Activated CD8-positive, alpha-beta memory T cell treated with anti-CD3 and anti-CD28 coated beads for 24 hours (primary cell): ENCODE data around the gene TJP3.

Experiments
- DNase-seq: peaks from one replicate; pipeline ENCODE4 v3.0.0-alpha.2; 2020

Gene TJP3

GRCh38 chr19:3716147-3716668 lies 8.0 kb downstream of the TJP3 start:
- no peak for DNase-seq

DNA sequence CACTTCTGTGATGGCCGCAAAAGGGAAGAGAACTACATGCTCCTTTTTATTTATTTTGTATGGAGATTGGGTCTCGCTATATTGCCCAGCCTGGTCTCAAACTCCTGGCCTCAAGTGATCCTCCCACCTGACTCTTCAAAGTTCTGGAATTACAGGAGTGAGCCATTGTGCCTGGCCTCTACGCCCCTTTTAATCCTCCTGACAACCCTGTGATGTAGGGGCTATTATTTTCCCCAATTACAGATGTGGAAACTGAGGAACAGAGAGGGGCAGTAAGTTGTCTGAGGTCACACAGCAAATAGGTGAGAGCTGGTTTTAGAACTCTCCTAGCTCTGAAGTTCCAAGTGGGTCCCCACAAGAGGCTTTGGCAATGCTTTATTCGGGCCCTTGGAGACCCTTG lies 11.7 kb downstream of the TJP3 start:
- DNase-seq: no peak

DNA sequence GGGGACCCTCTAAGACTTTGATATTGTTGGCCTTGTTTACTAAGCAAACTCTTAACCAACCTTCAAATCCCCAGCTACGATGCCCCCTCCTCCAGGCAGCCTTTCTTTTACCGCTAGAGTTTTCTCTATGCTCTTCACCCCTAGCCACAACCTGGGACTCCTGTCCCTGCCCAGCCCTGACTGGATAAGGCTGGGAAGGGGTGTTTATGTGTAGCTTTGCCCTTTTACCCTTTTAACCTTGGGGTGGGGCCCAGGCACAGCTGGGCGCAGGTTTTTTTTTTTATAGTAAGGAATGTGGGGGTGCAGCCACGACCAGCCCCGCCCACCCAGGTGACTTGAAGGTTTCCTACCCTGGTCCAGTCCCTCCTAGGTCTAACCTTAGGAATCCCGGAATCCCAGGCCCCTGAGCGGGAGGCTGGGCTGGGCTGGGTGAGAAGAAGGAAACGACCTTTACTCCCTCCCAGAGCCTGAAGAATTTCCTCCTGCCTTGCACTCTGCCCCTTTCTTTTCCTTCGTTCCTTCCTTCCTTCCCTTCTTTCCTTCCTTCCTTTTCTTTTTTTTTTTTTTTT lies 12.2 kb downstream of the TJP3 start:
- no peak for DNase-seq

DNA sequence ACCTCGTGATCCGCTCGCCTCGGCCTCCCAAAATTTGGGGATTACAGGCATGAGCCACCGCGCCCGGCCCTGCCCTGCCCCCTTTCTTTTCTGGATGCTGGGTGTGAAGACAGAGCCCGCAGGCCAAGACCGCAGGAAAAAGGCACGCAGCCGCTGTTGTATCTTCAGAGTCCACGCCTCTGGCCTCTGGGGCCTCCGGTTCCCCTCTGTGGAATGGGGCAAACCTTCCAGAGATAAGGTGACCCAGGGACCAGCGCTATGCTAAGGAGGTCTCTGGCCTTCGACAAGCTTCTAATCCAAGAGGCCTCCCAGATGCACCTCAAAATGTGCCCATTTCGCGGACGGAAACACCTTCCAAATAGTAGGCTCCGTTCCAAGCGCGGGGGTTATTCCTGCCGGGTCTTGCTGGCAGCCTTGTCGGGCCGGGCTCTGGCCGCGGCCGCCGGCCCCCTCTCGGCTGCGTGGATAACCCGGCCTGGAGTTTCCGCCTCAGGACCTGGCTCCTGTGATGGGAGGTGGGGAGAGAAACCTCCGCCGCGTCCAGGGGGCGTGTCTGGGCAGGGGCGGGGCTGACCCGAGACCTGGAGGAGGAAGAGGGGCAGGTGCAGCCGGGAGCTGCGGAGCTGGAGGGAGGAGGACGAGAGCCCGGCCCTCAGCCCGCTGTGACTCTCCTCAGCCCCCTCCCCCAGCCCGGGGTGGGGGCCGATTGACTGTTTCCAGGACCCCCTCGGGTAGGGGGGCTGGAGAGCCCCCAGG lies 13.1 kb downstream of the TJP3 start:
- DNase-seq: peak; percentile 97

- no peak for DNase-seq
These were observed 13.8 kb downstream of the TJP3 start for GRCh38 chr19:3721887-3722442.

- DNase-seq: no peak
These were observed 14.4 kb downstream of the TJP3 start for GRCh38 chr19:3722443-3723109.

GRCh38 chr19:3723110-3723488 lies 14.9 kb downstream of the TJP3 start:
- DNase-seq: no peak

- DNase-seq: no peak
These were observed 15.7 kb downstream of the TJP3 start for GRCh38 chr19:3723883-3724282.

DNA sequence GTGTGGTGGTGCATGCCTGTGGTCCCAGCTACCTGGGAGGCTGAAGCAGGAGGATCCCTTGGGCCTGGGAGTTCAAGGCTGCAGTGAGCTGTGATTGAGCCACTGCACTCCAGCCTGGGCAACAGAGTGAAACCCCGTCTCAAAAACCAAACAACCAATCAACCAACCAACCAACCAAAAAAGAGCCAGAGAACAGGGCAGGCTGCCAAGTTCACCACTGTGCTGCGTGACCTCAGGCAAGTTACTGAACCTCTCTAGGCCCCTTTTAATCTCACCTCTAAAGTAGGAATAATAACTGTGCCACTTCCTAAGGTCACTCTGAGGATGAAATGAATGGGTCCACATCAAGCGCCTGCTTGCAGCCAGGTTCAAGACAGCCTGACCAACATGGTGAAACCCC lies 16.9 kb downstream of the TJP3 start:
- no peak for DNase-seq

- DNase-seq: no peak
These were observed 17.6 kb downstream of the TJP3 start for GRCh38 chr19:3725640-3726310.

DNA sequence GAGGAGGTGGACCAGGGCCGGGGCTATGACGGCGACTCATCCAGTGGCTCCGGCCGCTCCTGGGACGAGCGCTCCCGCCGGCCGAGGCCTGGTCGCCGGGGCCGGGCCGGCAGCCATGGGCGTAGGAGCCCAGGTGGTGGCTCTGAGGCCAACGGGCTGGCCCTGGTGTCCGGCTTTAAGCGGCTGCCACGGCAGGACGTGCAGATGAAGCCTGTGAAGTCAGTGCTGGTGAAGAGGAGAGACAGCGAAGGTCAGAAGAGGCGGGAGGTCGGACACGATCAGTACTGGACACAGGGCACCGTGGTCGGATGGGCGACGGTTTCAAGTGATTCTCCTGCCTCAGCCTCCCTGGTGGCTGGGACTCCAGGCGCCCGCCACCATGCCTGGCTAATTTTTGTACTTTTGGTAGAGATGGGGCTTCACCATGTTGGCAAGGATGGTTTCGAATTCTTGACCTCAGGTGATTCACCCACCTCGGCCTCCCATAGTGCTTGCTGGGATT lies 22.3 kb downstream of the TJP3 start:
- no peak for DNase-seq

DNA sequence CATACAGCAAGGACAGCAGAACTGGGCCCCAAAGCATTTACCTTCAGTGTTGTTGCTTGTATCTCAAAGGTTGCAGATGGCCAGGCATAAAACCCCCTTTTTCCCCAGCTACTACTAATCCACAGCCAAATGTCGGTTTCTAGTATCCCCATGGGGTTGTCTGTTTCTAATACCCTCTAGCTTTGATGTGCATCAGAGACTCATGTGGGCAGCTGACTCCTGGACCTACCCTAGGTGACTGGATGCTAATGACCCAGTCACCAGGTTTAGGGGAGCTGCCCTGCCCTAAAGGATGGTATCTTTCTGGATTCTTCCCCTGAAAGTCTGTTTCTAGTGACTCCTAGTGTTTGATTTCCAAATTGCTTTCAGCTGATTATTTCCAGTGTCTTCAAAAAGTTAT lies 23.9 kb downstream of the TJP3 start:
- DNase-seq: no peak

- DNase-seq: no peak
These were observed 25.5 kb downstream of the TJP3 start for GRCh38 chr19:3733549-3734309.

DNA sequence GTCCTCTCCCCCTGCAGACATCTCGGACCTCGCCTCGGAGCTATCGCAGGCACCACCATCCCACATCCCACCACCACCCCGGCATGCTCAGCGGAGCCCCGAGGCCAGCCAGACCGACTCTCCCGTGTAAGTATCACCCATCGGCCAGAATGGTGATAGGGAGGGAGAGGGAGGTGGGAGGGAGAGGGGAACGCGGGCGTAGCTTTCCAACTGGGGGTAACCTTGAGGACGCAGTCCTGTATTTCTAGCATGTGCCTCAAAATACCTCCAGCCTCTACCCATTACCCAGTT lies 26.1 kb downstream of the TJP3 start:
- DNase-seq: no peak

GRCh38 chr19:3736106-3736724 lies 28.0 kb downstream of the TJP3 start:
- DNase-seq: no peak

DNA sequence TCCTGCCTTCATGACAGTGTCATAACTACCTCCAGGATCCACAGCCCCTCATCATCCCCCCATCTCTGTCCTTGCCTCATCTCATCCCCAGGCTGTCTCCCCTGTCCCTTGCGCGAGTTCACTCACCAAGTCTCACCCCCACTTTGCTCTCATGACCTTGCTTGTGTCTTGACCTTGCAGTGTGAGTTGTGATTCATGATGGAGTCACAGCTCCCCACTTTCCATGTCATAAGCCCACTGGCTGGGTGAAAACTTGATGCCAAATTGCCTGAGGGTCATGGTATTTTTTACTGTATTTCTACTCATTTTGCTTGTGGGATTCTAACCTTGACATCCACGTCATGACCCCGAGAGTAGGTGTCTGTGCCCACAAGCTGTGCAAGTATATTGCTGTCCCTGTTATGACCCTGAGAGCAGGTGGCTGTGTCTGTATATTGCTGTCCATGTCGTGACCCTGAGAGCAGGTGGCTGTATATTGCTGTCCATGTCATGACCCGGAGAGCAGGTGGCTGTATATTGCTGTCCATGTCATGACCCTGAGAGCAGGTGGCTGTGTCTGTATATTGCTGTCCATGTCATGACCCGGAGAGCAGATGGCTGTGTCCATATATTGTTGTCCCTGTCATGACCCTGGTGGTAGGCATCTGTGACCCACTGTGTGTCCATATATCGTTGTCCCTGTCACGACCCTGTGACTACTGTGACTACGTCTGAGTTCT lies 29.5 kb downstream of the TJP3 start:
- no peak for DNase-seq

GRCh38 chr19:3738477-3739220 lies 30.5 kb downstream of the TJP3 start:
- DNase-seq: no peak

DNA sequence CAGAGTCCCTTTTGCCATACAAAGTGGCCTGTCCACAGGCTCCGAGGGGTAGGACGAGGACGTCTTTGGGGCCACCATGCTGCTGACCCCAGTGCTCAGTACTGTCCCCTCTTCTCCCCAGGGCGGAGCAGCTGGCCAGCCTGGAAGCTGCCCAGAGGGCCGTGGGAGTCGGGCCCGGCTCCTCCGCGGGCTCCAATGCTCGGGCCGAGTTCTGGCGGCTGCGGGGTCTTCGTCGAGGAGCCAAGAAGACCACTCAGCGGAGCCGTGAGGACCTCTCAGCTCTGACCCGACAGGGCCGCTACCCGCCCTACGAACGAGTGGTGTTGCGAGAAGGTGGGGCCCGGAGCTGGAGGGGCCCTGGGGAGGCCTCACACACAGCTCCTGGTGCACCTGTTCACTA lies 32.2 kb downstream of the TJP3 start:
- no peak for DNase-seq

DNA sequence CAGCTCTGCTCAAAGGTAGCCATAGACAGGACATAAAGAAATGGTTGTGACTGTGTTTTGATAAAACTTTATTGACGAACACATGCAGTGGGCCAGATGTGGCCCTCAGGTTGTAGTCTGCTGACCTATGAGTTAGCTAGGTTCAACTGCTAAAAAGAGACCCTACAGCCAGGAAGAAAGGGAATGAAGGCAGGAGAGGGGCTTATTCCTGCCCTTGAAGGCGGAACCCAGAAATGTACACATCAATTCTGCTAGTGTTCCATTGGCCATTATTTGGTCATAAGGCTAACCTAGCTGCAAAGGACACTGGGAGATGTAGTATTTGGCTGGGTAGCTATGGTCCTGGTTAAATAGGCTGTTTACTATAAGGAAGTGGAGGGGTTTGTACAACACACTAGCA lies 35.3 kb downstream of the TJP3 start:
- no peak for DNase-seq

GRCh38 chr19:3745363-3746045 lies 37.3 kb downstream of the TJP3 start:
- no peak for DNase-seq
